Stimulated activated CD4-positive, alpha-beta T cell treated with anti-CD3 and anti-CD28 coated beads, TNF-alpha, amount 100 ng/mL, for 4 hours (primary cell): ENCODE data around the gene DSC2.

ENCODE experiments used
- DNase-seq, 3 experiments: peaks; one replicate each; pipeline ENCODE4 v3.0.0-alpha.2; 2020; ENCODE audit warnings: low read depth in 3 of 3

Gene DSC2

GRCh38 chr18:31098878-31099277 lies 3.3 kb downstream of the DSC2 start:
- no peak for DNase-seq

DNA sequence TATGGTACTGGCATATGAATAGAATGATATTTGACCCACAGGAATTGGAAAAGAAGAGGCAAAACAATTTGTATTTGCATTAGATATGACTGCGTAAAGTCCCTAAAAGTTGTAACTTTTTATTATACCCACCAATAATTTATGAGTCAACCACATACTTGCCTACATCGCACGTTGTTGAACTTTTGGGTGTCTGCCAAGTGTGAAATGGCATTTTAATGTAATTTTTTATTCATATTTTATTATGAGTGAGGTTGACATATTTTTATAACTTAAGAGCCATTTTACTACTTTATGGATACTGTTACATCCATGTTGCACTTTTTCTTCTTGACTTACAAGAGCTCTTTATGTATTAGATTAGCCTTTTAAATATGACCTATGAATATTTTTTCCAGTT lies 4.6 kb downstream of the DSC2 start:
- no peak for DNase-seq

DNA sequence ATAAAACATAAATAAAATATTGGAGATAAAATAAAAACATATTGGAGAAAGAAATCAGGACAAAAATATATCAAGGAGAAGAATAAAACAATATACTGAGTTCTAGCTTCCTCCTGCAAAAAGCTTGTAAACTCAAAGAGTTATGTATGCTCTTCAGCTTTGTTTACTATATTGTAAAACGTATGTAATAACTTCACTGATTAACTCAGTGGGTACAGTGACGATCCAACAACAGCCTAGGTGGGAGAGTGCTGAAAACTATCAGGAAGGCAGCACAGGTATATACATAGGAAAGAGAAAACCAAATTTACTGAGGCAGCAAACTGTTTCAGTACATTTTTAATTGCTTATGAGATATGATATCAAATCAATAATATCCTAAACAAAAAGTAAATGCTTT lies 8.3 kb downstream of the DSC2 start:
- DNase-seq: no peak

GRCh38 chr18:31093294-31093693 lies 8.9 kb downstream of the DSC2 start:
- DNase-seq: no peak

GRCh38 chr18:31091350-31091749 lies 10.9 kb downstream of the DSC2 start:
- no peak for DNase-seq

- DNase-seq: no peak
Measured at GRCh38 chr18:31088532-31088931, 13.7 kb downstream of the DSC2 start.

DNA sequence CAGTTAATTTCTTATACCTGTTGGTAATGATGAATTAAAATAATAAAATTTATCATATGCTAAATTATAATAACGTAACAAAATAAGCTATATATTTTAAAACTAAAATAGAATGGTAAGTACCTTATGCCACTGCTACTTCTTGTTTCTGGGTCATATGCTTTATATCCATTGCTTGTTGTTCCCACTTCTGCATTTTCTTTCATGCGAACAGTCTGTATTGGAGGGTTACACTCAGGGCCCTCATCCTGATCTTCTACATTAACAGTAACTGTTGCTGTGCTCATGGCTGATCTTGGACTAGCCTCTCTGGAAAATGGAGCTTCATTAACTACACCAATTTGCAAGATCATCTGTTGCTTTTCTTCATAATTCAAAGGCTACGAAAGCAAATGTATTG lies 22.2 kb downstream of the DSC2 start:
- DNase-seq: no peak

DNA sequence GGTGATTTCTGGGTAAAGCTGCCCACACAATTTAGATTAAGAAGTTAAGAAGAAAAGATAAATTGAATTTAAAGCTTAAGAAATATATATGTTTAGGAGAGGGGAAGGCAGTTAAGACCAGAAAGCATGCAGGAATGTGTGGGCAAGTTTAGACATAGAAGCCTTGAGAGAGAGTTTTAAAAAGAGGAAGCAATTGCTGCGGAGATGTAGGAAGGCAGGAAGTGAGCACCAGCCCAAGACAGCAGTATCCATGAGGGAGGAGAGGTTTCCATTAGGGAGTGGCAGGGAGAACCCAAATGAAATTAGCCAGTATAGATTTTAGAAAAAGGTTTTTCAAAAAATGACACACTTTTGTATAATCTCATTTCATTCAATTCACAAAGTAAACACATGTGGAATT lies 24.3 kb downstream of the DSC2 start:
- DNase-seq: no peak

DNA sequence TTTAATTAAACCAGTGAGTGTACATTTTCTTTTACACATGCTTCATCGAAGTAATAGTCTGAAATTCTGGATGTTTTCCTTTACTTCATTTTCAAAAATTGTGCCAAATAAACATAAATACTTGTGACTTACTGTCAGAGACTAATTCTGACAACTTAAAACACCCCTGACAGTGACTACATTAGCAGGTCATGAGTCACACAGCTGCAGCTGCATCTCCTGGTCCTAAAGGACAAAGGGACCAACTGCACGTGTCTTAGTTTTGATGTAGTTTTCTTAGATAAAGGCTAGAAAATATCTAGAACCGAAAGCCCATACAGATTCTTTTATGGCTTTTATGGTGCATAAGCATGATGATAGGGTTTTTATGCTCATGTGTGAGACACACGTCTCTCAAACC lies 30.0 kb downstream of the DSC2 start:
- DNase-seq: no peak

DNA sequence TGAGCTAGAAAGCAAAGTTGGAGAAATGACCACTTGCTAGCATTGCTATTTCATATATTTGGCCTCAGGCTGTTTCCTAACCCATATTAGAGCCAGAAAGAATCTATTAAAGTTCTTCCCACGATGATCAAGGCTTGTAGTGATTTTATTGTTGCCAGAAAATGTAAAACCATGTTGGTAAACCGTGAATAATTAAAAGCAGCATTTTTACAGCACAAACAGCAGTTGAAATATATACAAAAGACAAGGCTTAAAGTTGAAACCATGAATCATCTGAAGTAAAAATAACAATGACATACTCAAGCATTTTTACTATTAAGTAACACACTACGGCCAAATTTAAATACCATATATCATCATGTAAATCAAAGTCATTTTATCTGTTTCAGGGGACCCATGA lies 32.0 kb downstream of the DSC2 start:
- no peak for DNase-seq

DNA sequence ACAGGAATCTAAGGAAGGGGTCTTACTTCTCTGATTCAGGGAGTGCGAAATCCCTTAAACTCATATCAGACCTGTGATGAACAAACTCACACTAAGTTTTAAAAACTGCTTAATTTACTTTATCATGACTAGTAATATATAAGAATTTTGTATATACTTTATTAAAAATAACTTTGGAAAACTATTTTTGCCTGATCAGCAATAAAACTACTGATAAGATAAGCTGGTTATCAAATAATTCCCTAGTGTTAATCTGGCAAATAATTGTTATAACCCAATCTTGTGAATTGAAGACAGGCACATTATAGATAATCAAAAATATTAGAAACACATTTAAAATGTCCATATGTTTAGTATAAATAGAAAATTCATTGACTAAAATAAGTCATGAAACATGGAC lies 36.0 kb downstream of the DSC2 start:
- DNase-seq: no peak

- DNase-seq: no peak
Measured at GRCh38 chr18:31065036-31065773, 37.0 kb downstream of the DSC2 start.

DNA sequence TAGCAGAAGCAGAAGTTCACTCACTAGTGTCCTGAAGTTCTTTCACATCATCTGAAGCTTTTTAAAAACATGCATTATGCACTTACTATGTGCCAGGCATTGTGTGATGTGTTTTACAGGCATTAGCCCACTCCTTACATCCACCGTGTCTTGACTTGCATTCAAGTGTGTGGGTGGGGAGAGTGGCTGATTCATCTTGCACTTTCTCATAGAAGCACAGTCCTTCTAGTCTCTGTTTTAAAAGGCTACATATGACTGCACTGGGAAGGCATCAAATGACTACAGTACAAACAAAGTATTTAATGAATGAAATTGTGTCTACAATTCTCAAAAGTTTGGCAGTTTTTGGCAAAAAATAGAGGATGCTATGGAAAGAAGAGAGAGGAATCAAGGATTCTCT lies 38.1 kb downstream of the DSC2 start:
- no peak for DNase-seq

- DNase-seq: no peak
Measured at GRCh38 chr18:31061945-31062344, 40.3 kb downstream of the DSC2 start.

GRCh38 chr18:31058897-31059296 lies 43.3 kb downstream of the DSC2 start:
- DNase-seq: no peak

GRCh38 chr18:31057917-31058316 lies 44.3 kb downstream of the DSC2 start:
- DNase-seq: no peak

- no peak for DNase-seq
Measured at GRCh38 chr18:31057051-31057450, 45.2 kb downstream of the DSC2 start.

DNA sequence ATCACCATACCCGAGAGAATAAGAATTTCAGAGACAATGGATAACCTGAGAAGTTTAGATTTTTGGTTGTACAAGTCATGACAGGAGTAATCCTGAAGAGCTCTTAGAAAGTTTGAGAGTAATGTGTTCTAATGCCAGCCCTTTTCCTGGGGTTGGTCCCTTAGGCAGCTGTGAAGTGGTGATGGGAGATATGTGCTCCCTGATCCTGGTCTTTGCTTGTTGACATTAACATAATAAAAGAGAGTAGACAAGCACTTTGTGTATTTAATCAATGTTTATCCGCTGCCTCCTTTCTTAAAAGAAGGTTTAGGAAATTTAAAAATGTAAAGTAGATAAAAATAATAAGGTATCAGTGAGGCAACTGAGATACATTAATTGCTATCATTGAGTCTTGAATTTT lies 45.9 kb downstream of the DSC2 start:
- no peak for DNase-seq

- no peak for DNase-seq
Measured at GRCh38 chr18:31050635-31051034, 51.6 kb downstream of the DSC2 start.

DNA sequence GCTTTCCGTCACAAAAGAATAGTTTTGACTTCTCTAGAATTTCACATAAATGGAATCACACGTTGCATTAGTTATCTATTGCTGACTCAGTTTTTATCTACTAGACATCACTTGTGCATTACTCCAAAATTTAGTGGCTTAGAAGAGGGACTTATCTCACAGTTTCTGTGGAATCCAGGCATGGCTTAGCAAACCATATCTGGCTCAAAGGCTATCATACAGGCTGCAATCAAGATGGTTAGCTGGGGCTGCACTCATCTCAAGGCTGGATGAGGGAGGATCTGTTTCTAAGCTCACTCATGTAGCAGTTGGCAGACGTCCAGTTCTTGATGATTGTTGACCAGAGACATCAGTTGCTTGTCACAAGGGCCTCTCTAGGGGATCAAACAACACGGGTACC lies 53.0 kb downstream of the DSC2 start:
- no peak for DNase-seq

DNA sequence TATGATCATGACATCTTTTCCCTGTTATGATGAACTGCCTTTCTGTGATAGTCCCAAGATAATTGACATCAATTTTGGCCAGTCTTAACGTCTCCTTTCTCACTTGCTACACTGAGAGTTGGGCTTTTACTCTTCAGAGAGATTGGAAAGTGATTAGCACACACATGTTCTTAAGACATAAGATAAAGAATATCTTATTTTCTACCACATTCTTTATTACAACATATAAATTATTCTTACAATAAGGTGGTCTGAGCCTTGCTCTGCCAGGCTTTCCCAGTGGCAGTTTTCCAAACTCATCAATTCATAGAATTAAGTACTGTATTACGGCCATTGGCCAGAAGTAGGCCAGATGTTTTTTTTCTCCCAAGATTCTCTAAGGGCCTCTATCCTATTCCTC lies 54.0 kb downstream of the DSC2 start:
- DNase-seq: no peak

DNA sequence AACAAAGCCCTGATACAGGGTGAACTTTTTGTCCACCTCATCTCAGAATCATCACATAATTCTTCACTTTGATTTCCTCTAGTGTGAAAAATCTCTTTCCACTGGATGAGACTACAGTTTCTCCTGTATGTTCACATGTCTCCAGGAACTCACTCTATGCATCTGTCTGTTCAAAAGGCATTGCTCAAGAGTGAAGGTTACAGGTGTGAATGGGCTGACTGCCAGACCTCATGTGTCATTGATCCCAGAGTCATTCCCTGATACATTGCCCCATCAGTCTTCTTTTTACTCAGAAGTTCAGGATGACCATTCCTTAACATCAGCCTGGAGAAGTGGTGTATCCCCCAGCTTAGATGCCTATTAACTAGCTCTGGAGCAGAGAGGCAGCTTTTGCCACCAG lies 55.3 kb downstream of the DSC2 start:
- no peak for DNase-seq

- no peak for DNase-seq
Measured at GRCh38 chr18:31045599-31045998, 56.6 kb downstream of the DSC2 start.

DNA sequence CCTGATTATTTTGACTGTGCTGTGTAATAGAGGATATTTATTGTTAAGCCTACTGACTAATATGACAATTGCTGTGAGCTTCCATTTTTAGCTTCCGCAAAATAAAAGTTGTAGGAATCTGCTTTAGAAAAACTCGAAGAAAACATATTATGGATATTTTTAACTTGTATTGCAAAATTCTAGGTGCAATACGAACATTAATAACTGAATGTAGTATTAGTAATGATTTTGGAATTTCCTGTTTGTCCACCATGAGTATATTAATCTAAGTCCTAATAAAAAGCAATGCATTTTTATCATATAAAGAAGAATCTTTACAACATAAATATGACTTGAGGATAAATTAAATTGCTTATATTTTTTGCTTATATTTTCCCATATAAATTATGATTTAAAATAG lies 57.3 kb downstream of the DSC2 start:
- DNase-seq: no peak
